IMR-90 (cell line): Measurements from ENCODE around the gene S100A6.

Experiments
- BHLHE40 ChIP-seq: fragments of 150-350 bp; IDR thresholded peaks from 2 replicates; pipeline ENCODE4 v1.6.1; 2016; ENCODE audit warnings: mild to moderate bottlenecking, low read depth, low read length
- CEBPB ChIP-seq: IDR thresholded peaks from 2 replicates; pipeline ENCODE4 v1.6.1; 2012; ENCODE audit warnings: low read depth, low read length, improper control_type of control experiment
- CHD1 ChIP-seq: IDR thresholded peaks from 2 replicates; pipeline ENCODE4 v1.6.1; 2012; ENCODE audit warnings: low read depth, low read length, improper control_type of control experiment
- ELK1 ChIP-seq: fragments of 150-350 bp; IDR thresholded peaks from 2 replicates; pipeline ENCODE4 v1.6.1; 2016; ENCODE audit warnings: low read depth, mild to moderate bottlenecking, low read length, moderate library complexity, borderline replicate concordance
- MAFK ChIP-seq: IDR thresholded peaks from 2 replicates; pipeline ENCODE4 v1.6.1; 2012; ENCODE audit warnings: low read depth, low read length, improper control_type of control experiment
- MAZ ChIP-seq: IDR thresholded peaks from 2 replicates; pipeline ENCODE4 v1.6.1; 2012; ENCODE audit warnings: low read depth, mild to moderate bottlenecking, low read length, improper control_type of control experiment, moderate library complexity, borderline replicate concordance
- MXI1 ChIP-seq: IDR thresholded peaks from 2 replicates; pipeline ENCODE4 v1.6.1; 2012; ENCODE audit warnings: low read depth, mild to moderate bottlenecking, low read length, moderate library complexity, borderline replicate concordance
- NFE2L2 ChIP-seq: fragments of 150-350 bp; IDR thresholded peaks from 2 replicates; pipeline ENCODE4 v1.6.1; 2016; ENCODE audit warnings: low read depth, mild to moderate bottlenecking, low read length
- POLR2A ChIP-seq: IDR thresholded peaks from 2 replicates; pipeline ENCODE4 v1.6.1; 2012; ENCODE audit warnings: mild to moderate bottlenecking, low read depth, low read length
- RAD21 ChIP-seq: IDR thresholded peaks from 2 replicates; pipeline ENCODE4 v1.6.1; 2012; ENCODE audit warnings: low read length, improper control_type of control experiment
- RCOR1 ChIP-seq: IDR thresholded peaks from 2 replicates; pipeline ENCODE4 v1.6.1; 2012; ENCODE audit warnings: mild to moderate bottlenecking, low read length, improper control_type of control experiment; ENCODE audit not compliant: insufficient replicate concordance
- SMC3 ChIP-seq: fragments of 150-350 bp; IDR thresholded peaks from 2 replicates; pipeline ENCODE4 v1.6.1; 2016; ENCODE audit warnings: low read depth, mild to moderate bottlenecking, antibody characterized with exemption, low read length, moderate library complexity
- USF2 ChIP-seq: fragments of 150-350 bp; IDR thresholded peaks from 2 replicates; pipeline ENCODE4 v1.6.1; 2017; ENCODE audit warnings: mild to moderate bottlenecking, antibody characterized with exemption, low read length, low read depth
- TF ChIP-seq, protein P1 (sequence below): conservative IDR thresholded peaks from 2 replicates; pipeline ENCODE4 v1.5.1; 2012; ENCODE audit warnings: mild to moderate bottlenecking, low read depth, low read length, improper control_type of control experiment

DNA sequence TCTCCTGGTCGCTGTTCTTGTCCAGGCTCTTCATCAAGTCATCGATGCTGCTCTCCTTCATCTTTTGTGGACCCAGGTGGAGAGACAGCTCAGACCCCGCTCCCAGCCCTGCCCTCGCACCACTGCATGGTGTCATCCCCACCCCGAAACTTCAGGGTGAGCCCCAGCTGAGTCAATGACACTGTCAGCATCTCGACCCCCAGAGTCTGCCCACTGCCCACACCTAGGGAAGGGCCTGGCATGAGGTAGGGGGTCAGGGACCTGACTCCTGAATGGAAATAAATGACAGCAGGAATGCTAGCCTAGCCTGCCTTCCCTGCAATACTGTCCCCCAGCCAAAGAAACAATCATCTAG, 1.6 kb upstream of the S100A6 start:
- no peak for TF ChIP-seq ELK1
- TF ChIP-seq, protein P1, sequence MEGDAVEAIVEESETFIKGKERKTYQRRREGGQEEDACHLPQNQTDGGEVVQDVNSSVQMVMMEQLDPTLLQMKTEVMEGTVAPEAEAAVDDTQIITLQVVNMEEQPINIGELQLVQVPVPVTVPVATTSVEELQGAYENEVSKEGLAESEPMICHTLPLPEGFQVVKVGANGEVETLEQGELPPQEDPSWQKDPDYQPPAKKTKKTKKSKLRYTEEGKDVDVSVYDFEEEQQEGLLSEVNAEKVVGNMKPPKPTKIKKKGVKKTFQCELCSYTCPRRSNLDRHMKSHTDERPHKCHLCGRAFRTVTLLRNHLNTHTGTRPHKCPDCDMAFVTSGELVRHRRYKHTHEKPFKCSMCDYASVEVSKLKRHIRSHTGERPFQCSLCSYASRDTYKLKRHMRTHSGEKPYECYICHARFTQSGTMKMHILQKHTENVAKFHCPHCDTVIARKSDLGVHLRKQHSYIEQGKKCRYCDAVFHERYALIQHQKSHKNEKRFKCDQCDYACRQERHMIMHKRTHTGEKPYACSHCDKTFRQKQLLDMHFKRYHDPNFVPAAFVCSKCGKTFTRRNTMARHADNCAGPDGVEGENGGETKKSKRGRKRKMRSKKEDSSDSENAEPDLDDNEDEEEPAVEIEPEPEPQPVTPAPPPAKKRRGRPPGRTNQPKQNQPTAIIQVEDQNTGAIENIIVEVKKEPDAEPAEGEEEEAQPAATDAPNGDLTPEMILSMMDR, result no peak
- no peak for TF ChIP-seq MXI1
- TF ChIP-seq CEBPB, result no peak
- no peak for TF ChIP-seq USF2
- no peak for TF ChIP-seq BHLHE40
- TF ChIP-seq RAD21, result no peak
- TF ChIP-seq SMC3, result no peak
- TF ChIP-seq POLR2A, result no peak
- TF ChIP-seq CHD1, result no peak
- no peak for TF ChIP-seq NFE2L2
- TF ChIP-seq RCOR1, result no peak
- no peak for TF ChIP-seq MAFK
- TF ChIP-seq MAZ, result no peak
